H1 (cell line): ENCODE data around the gene LSM2.

ENCODE experiments used
- BRCA1 ChIP-seq: IDR thresholded peaks from 2 replicates; pipeline ENCODE4 v1.6.1; 2012; ENCODE audit warnings: low read depth, low read length, improper control_type of control experiment
- EP300 ChIP-seq, 2 experiments: IDR thresholded peaks; 1 replicate in 1 of 2; 2 replicates in 1 of 2; pipeline ENCODE4 v1.6.1; 2011 to 2012; ENCODE audit warnings: low read depth in 2 of 2, low read length in 2 of 2, mild to moderate bottlenecking in 2 of 2, borderline replicate concordance in 1 of 2, inconsistent platforms in 1 of 2, moderate library complexity in 1 of 2
- EZH2 ChIP-seq: fragments of 200-600 bp; sonication (generic); IDR thresholded peaks from 2 replicates; pipeline ENCODE4 v1.7.1; 2012; ENCODE audit warnings: low read depth, mild to moderate bottlenecking, moderate library complexity, low read length, inconsistent platforms; ENCODE audit not compliant: severe bottlenecking
- MAX ChIP-seq: IDR thresholded peaks from 2 replicates; pipeline ENCODE4 v1.6.1; 2012; ENCODE audit warnings: inconsistent platforms
- NANOG ChIP-seq: IDR thresholded peaks from 2 replicates; pipeline ENCODE4 v1.6.1; 2011; ENCODE audit warnings: low read length, low read depth, mild to moderate bottlenecking, inconsistent platforms; ENCODE audit not compliant: insufficient read depth, poor library complexity, severe bottlenecking
- POLR2A ChIP-seq, 2 experiments: IDR thresholded peaks; 1 replicate in 1 of 2; 2 replicates in 1 of 2; pipeline ENCODE4 v1.6.1; 2011; ENCODE audit warnings: low read depth in 2 of 2, low read length in 2 of 2, mild to moderate bottlenecking in 2 of 2; ENCODE audit errors: control extremely low read depth in 1 of 2
- POLR2AphosphoS5 ChIP-seq: IDR thresholded peaks from 2 replicates; pipeline ENCODE4 v1.6.1; 2011; ENCODE audit warnings: low read depth, low read length
- RNF2 ChIP-seq: fragments of 200-900, 300-1000 bp; sonication (generic); IDR thresholded peaks from 2 replicates; pipeline ENCODE4 v1.7.1; 2016; ENCODE audit warnings: borderline replicate concordance, low read depth, mild to moderate bottlenecking, antibody characterized with exemption, low read length; ENCODE audit not compliant: poor library complexity, severe bottlenecking; ENCODE audit errors: missing control alignments
- TAF1 ChIP-seq: IDR thresholded peaks from 2 replicates; pipeline ENCODE4 v1.6.1; 2011; ENCODE audit warnings: mild to moderate bottlenecking, low read depth, low read length
- YY1 ChIP-seq: IDR thresholded peaks from 2 replicates; pipeline ENCODE4 v1.6.1; 2011; ENCODE audit warnings: low read depth, mild to moderate bottlenecking, low read length
- TF ChIP-seq, protein P1 (sequence below), 3 experiments: IDR thresholded peaks; 1 replicate in 2 of 3; 2 replicates in 1 of 3; pipeline versions ENCODE4 v1.5.1 to v1.6.1; 2011; ENCODE audit warnings: low read length in 3 of 3, mild to moderate bottlenecking in 3 of 3, inconsistent platforms in 2 of 3, low read depth in 1 of 3, moderate library complexity in 1 of 3; ENCODE audit not compliant: insufficient read depth in 1 of 3; ENCODE audit errors: control extremely low read depth in 1 of 3

DNA sequence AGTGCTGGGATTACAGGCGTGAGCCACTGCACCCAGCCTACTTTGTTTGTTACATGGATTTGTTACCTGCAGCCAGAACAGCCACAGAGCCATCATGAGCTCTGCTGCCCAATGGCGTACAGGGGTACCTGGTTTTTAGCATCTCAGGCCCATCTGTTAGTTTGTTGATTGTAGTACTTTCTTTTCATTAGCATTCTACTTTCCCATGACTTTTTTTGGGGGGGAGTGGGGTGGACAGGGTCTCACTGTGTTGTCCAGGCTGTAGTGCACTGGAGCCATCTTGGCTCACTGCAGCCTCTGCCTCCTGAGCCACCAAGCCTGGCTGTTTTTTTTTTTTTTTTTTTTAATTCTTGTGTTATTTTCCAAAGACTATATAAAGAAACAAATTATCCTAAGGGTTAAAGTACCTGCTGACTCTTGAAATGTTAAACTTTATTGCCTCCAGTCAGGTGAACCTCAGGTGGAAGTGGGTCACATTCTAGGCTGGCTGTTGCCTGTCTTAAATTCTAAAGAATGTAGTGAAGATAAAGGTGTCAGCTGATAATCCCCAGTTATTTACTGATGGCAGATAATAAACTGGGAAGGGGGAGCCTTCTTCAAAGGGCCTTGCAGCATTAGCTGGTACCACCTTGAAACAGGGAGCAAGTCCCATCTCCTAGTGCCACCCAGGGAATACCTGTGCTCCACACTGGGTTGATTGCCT, 40.7 kb upstream of the LSM2 start:
- TF ChIP-seq NANOG: no peak
- TF ChIP-seq, protein P1, sequence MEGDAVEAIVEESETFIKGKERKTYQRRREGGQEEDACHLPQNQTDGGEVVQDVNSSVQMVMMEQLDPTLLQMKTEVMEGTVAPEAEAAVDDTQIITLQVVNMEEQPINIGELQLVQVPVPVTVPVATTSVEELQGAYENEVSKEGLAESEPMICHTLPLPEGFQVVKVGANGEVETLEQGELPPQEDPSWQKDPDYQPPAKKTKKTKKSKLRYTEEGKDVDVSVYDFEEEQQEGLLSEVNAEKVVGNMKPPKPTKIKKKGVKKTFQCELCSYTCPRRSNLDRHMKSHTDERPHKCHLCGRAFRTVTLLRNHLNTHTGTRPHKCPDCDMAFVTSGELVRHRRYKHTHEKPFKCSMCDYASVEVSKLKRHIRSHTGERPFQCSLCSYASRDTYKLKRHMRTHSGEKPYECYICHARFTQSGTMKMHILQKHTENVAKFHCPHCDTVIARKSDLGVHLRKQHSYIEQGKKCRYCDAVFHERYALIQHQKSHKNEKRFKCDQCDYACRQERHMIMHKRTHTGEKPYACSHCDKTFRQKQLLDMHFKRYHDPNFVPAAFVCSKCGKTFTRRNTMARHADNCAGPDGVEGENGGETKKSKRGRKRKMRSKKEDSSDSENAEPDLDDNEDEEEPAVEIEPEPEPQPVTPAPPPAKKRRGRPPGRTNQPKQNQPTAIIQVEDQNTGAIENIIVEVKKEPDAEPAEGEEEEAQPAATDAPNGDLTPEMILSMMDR (IDR thresholded peaks at IDR 0.05; ENCODE audit: control extremely low read depth in 1 of 3, insufficient read depth in 1 of 3, low read depth in 1 of 3, low read length in 3 of 3): no peak
- TF ChIP-seq POLR2AphosphoS5: no peak
- TF ChIP-seq MAX: no peak
- no peak for TF ChIP-seq YY1
- no peak for TF ChIP-seq TAF1
- no peak for TF ChIP-seq EP300 (IDR thresholded peaks at IDR 0.05; ENCODE audit: borderline replicate concordance in 1 of 2, low read depth in 2 of 2, low read length in 2 of 2)
- no peak for TF ChIP-seq POLR2A (IDR thresholded peaks at IDR 0.05; ENCODE audit: control extremely low read depth in 1 of 2, low read depth in 2 of 2, low read length in 2 of 2)
- TF ChIP-seq BRCA1: no peak
- no peak for TF ChIP-seq RNF2
- no peak for TF ChIP-seq EZH2
